C4-2B (cell line): Measurements from ENCODE around the gene CLEC16A.

Experiments
- CTCF ChIP-seq: fragments of 450-650 bp; conservative IDR thresholded peaks from 2 replicates; pipeline ENCODE4 v1.5.1; 2017; ENCODE audit warnings: mild to moderate bottlenecking
- ZFX ChIP-seq: fragments of 450-650 bp; IDR thresholded peaks from 2 replicates; pipeline ENCODE4 v1.6.1; 2017

GRCh38 chr16:11150190-11150589, 205.8 kb downstream of the CLEC16A start:
- TF ChIP-seq ZFX = no peak
- TF ChIP-seq CTCF = no peak
